ENCODE results near the gene BICDL2. TPM values are rescaled to one million over a fixed set of nuclear protein-coding genes. Genes with fewer than 3 reads are reported as not detected.

Gene BICDL2
- polyA plus RNA-seq, 3 donors, result not detected

DNA sequence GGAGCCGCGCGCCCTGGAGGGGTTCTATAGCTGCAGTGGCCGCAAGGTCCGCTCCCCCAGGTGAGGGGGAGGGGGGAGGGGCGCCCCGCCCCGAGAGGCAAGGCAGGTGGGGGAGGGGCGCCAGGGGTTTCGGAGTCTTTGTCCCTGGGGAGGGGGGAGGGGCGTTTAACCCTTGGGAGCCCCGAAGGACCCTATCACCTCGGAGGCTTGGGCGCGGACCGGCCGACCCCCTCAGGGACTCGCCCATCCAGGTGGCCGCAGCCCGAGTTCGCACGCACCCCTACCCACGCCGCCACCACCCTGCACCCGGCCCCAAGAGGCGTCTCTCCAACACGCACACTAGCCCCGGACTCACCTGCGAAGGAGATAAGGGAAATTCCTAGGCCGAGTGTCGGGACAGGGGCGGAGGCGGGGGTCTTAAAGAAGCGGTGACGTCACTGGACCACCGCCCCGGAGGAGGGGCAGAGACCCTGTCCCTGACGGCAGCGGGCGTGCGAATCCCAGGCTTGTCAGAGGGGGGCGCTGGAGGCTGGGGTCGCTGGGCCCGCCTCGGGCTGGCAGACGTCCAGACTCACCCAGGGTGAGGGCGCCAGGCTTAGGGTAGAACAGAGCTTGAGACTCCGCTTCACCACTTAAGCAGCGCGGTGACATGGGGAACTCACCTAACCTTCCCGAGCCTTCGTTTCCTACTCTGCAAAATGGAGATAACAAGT, 18.8 kb downstream of the BICDL2 start, which contains the start of gene CLDN6:
Gene CLDN6 (minus strand): TSS at position 390 of the 713 bp plus-strand sequence. CDS start 2,162 bp downstream, outside the sequence.
- Histone ChIP-seq H4K20me1 (ENCODE audit: insufficient read depth, low read length) (peaks cover 26% of the 10 kb centered on the region), H3K4me3 (replicated peaks in 1 of 3; ENCODE audit: low read depth in 2 of 3, low read length in 3 of 3) (no peak within 1 kb of the TSS), H2AFZ (ENCODE audit: insufficient read depth, low read depth, low read length, poor library complexity, severe bottlenecking) (no peak within 1 kb of the TSS), H3K9me3 (replicated peaks in 1 of 2; ENCODE audit: control insufficient read depth in 1 of 2, insufficient read depth in 1 of 2, low read length in 2 of 2) (no peaks in the 10 kb centered on the region), H3K27me3 (ENCODE audit: control insufficient read depth in 2 of 2, insufficient read depth in 2 of 2, low read length in 2 of 2) (peaks cover 0 to 37% of the 10 kb centered on the region in 2 donors), H3K4me1 (ENCODE audit: control insufficient read depth in 1 of 2, insufficient read depth in 2 of 2, low read length in 2 of 2) (peaks cover 43 to 46% of the 10 kb centered on the region in 2 donors), H3K9ac (ENCODE audit: insufficient read depth, low read length, poor library complexity, severe bottlenecking) (no peak within 1 kb of the TSS), H3K4me2 (replicated peaks; ENCODE audit: extremely low read depth, low read length, poor library complexity, severe bottlenecking) (no peak within 1 kb of the TSS), H3K79me2 (ENCODE audit: insufficient read depth, low read length) (no peaks in the 10 kb centered on the region), H3K27ac (ENCODE audit: low read depth in 1 of 2, low read length in 2 of 2) (no peak within 1 kb of the TSS), H3K36me3 (replicated peaks in 1 of 2; ENCODE audit: control insufficient read depth in 1 of 2, insufficient read depth in 2 of 2, low read length in 2 of 2) (no peaks in the 10 kb centered on the region)
- Mint-ChIP-seq H3K27me3 (ENCODE audit: low read depth in 3 of 3) (peaks cover 36 to 51% (median 38%) of the 10 kb centered on the region in 3 donors), H3K4me1 (peaks cover 35% of the 10 kb centered on the region), H3K27ac (no peak within 1 kb of the TSS), H3K36me3 (no peaks in the 10 kb centered on the region), H3K9me3 (peaks cover 0 to 6% (median 0%) of the 10 kb centered on the region in 7 donors), H3K4me3 (peak within 1 kb of the TSS in 1 of 2 donors; percentile 71)
- intact Hi-C loops (cut with micrococcal nuclease), result no loop called here
- DNase-seq, result peak in 2 of 3 donors; percentile 23 to 31
- TF ChIP-seq CTCF (IDR thresholded peaks at IDR 0.05), result peak; percentile 44
- 4% methylated on average over 23 of the region's 52 CpGs for WGBS (ENCODE audit: insufficient coverage)

DNA sequence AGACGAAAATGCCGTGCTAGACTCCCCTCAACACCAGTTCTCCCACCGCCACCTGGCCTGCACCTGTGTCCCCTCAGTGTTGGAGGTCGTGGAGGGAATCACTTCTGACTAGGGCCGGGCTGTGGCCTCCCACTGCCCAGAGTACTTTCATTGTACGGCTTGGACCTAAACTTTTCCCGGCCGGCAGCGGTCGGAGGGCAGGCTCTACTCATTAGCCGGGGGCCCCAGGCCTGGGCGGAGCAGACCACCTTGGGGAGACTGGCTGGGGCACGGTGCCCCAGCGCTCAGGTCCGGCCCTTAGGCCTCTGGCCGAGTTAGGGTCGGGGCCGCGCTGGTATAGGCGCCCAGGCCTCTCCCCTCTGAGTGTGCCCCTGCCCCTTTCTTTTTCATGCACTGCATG, 19.4 kb downstream of the BICDL2 start:
- Histone ChIP-seq H3K27ac (ENCODE audit: low read depth in 1 of 2, low read length in 2 of 2) (no peak overlapping the region), H3K79me2 (ENCODE audit: insufficient read depth, low read length) (no peaks in the 10 kb centered on the region), H3K4me2 (replicated peaks; ENCODE audit: extremely low read depth, low read length, poor library complexity, severe bottlenecking) (no peak overlapping the region), H2AFZ (ENCODE audit: insufficient read depth, low read depth, low read length, poor library complexity, severe bottlenecking) (no peak overlapping the region), H3K36me3 (replicated peaks in 1 of 2; ENCODE audit: control insufficient read depth in 1 of 2, insufficient read depth in 2 of 2, low read length in 2 of 2) (no peaks in the 10 kb centered on the region), H3K27me3 (ENCODE audit: control insufficient read depth in 2 of 2, insufficient read depth in 2 of 2, low read length in 2 of 2) (peaks cover 0 to 43% of the 10 kb centered on the region in 2 donors), H3K9me3 (replicated peaks in 1 of 2; ENCODE audit: control insufficient read depth in 1 of 2, insufficient read depth in 1 of 2, low read length in 2 of 2) (no peaks in the 10 kb centered on the region), H3K4me1 (ENCODE audit: control insufficient read depth in 1 of 2, insufficient read depth in 2 of 2, low read length in 2 of 2) (peaks cover 37 to 40% of the 10 kb centered on the region in 2 donors), H4K20me1 (ENCODE audit: insufficient read depth, low read length) (peaks cover 20% of the 10 kb centered on the region), H3K4me3 (replicated peaks in 1 of 3; ENCODE audit: low read depth in 2 of 3, low read length in 3 of 3) (no peak overlapping the region), H3K9ac (ENCODE audit: insufficient read depth, low read length, poor library complexity, severe bottlenecking) (no peak overlapping the region)
- H3K27me3 Mint-ChIP-seq (ENCODE audit: low read depth in 3 of 3), result peaks cover 38 to 57% (median 40%) of the 10 kb centered on the region in 3 donors
- H3K9me3 Mint-ChIP-seq, result peaks cover 0 to 6% (median 0%) of the 10 kb centered on the region in 7 donors
- no peak overlapping the region for H3K4me3 Mint-ChIP-seq
- intact Hi-C loops (cut with micrococcal nuclease), result no loop called here
- peaks cover 31% of the 10 kb centered on the region for H3K4me1 Mint-ChIP-seq
- 95% methylated on average over 19 of the region's 20 CpGs for WGBS (ENCODE audit: insufficient coverage)
- no peak for TF ChIP-seq CTCF (IDR thresholded peaks at IDR 0.05)
- H3K27ac Mint-ChIP-seq, result no peak overlapping the region
- DNase-seq, result no peak
- no peaks in the 10 kb centered on the region for H3K36me3 Mint-ChIP-seq

Measured in CD14-positive monocyte (primary cell).